Skeletal muscle satellite cell (primary cell): ENCODE data around the gene NT5C3A.
A peak's percentile ranks its signal among the peaks of the same experiment; 100 is the strongest.

Experiments used
- H3K27me3 ChIP-seq: 2 replicates; pipeline ENCODE4 v1.7.0; 2013; ENCODE audit warnings: low read length; ENCODE audit not compliant: control insufficient read depth, insufficient read depth
- H3K36me3 ChIP-seq: 2 replicates; pipeline ENCODE4 v1.7.0; 2013; ENCODE audit warnings: mild to moderate bottlenecking, control low read depth, low read length; ENCODE audit not compliant: insufficient read depth
- H3K4me1 ChIP-seq: 2 replicates; pipeline ENCODE4 v1.7.0; 2013; ENCODE audit warnings: low read length; ENCODE audit not compliant: control insufficient read depth, insufficient read depth
- H3K4me2 ChIP-seq: 2 replicates; pipeline ENCODE4 v1.7.0; 2013; ENCODE audit warnings: mild to moderate bottlenecking, low read length
- H3K4me3 ChIP-seq: 2 replicates; pipeline ENCODE4 v1.7.0; 2013; ENCODE audit warnings: low read length
- H3K9ac ChIP-seq: 2 replicates; pipeline ENCODE4 v1.7.0; 2013; ENCODE audit warnings: mild to moderate bottlenecking, low read depth, low read length, moderate library complexity
- H3K9me3 ChIP-seq: replicated peaks from 2 replicates; pipeline ENCODE4 v1.7.0; 2013; ENCODE audit warnings: mild to moderate bottlenecking, control low read depth, low read length

Gene NT5C3A

DNA sequence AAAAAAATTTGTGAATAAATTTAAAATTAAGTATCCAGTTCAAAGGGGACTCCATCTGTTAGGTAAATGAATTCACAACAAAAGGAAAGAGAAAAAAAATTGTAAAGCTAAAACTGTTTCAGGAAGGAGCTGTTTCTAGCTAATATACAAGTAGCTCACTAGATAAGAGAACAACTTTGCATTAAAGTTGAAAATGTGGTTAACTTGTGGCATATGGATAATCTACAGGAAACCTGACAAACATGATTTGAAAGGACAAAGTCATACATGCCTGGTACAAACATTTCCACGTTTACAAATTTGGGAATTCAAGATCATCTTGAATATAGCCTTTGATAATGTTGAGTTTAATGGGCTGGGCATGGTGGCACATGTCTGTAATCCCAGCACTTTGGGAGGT lies 8.9 kb downstream of the NT5C3A start:
- Histone ChIP-seq H3K27me3 (no peaks in the 10 kb centered on the region), H3K36me3 (no peaks in the 10 kb centered on the region), H3K4me3 (no peak overlapping the region), H3K4me2 (no peak overlapping the region), H3K4me1 (peaks cover 11% of the 10 kb centered on the region), H3K9ac (no peak overlapping the region), H3K9me3 (no peaks in the 10 kb centered on the region)

- H3K9me3 ChIP-seq = no peaks in the 10 kb centered on the region
- H3K4me2 ChIP-seq = no peak overlapping the region
- no peak overlapping the region for H3K4me3 ChIP-seq
- H3K27me3 ChIP-seq = no peaks in the 10 kb centered on the region
- peaks cover 11% of the 10 kb centered on the region for H3K4me1 ChIP-seq
- no peak overlapping the region for H3K9ac ChIP-seq
- no peaks in the 10 kb centered on the region for H3K36me3 ChIP-seq
Measured at GRCh38 chr7:33050535-33051318, 11.8 kb downstream of the NT5C3A start.

DNA sequence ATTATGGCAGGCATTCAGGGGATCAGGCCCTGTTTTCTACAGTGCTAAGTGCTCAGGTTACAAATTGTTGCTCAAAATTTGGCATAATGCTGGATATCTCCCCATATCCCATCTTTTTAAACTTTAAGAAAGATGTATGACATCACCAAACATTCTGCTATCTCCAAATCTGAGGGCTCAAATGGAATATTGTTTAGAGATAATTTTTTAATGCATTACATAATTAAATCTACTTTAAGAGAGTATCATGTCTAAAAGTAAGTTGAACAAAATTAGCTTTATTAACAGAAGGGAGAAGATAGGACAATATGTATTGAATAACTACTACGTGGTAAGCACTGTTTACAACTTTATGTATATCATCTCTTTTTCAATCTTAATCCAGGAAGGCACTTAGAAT lies 13.9 kb downstream of the NT5C3A start:
- Histone ChIP-seq H3K9ac (no peak overlapping the region), H3K27me3 (no peaks in the 10 kb centered on the region), H3K4me1 (peaks cover 2% of the 10 kb centered on the region), H3K4me3 (no peak overlapping the region), H3K9me3 (no peaks in the 10 kb centered on the region), H3K36me3 (no peaks in the 10 kb centered on the region), H3K4me2 (no peak overlapping the region)

DNA sequence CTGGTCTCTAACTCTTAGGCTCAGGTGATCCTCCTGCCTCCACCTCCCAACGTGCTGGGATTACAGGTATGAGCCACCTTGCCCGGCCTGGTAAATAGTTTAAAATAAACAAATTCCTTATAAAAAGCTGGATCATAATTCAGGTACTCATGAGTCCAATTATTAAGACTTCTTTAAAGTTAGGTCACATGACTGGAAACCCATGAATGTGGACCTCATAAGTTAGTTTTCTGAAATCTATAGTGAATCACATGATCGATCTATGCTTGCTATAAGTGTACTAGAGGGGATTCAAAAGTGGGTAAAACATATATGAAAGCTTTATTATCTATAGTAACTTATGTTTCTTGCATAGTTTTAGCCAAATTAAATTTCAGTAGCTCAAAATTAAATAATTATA lies 14.3 kb downstream of the NT5C3A start:
- Histone ChIP-seq H3K36me3 (no peaks in the 10 kb centered on the region), H3K4me1 (no peaks in the 10 kb centered on the region), H3K4me2 (no peak overlapping the region), H3K9me3 (no peaks in the 10 kb centered on the region), H3K4me3 (no peak overlapping the region), H3K27me3 (no peaks in the 10 kb centered on the region), H3K9ac (no peak overlapping the region)

DNA sequence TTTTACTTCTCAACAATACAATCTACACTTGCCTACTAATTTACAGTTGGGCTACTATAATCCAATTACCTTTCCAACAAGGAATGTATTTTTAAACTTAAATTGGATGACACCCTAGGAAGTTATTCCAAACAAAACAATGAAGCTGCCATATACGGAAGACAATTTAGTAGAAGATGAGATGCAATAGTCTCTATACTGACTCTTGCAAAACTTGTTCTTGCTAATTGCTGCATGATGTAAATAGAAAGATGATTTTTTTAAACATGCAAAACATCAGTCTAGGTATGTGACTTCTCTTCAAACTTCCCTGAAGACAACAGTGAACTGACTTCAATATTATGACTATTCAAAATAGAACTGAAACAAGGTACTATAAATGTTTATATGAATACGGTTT lies 17.6 kb downstream of the NT5C3A start:
- Histone ChIP-seq H3K4me3 (no peak overlapping the region), H3K27me3 (no peaks in the 10 kb centered on the region), H3K4me1 (peaks cover 9% of the 10 kb centered on the region), H3K9me3 (no peaks in the 10 kb centered on the region), H3K4me2 (no peak overlapping the region), H3K9ac (no peak overlapping the region), H3K36me3 (no peaks in the 10 kb centered on the region)

DNA sequence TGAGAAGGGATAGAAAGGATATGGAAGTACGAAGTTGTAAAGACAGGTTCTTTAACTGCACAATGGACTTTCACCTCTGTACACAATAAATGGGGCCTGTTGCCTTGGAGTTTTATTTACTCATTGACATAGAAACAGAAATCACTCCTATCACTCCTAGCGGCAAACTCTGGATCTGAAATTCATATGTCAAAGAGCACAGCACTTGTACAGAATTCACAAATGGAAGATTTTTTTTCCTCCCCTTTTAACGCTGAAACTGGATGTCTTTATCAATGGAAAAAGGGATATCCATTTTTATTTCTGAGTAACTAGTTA lies 18.2 kb downstream of the NT5C3A start:
- Histone ChIP-seq H3K27me3 (no peaks in the 10 kb centered on the region), H3K9me3 (no peaks in the 10 kb centered on the region), H3K4me1 (peaks cover 12% of the 10 kb centered on the region), H3K9ac (no peak overlapping the region), H3K4me2 (no peak overlapping the region), H3K4me3 (no peak overlapping the region), H3K36me3 (no peaks in the 10 kb centered on the region)

- H3K9ac ChIP-seq = no peak overlapping the region
- no peaks in the 10 kb centered on the region for H3K36me3 ChIP-seq
- H3K4me3 ChIP-seq = no peak overlapping the region
- H3K9me3 ChIP-seq = no peaks in the 10 kb centered on the region
- H3K4me2 ChIP-seq = no peak overlapping the region
- no peaks in the 10 kb centered on the region for H3K27me3 ChIP-seq
- peaks cover 18% of the 10 kb centered on the region for H3K4me1 ChIP-seq
Measured at GRCh38 chr7:33043501-33044400, 18.8 kb downstream of the NT5C3A start.

- H3K4me1 ChIP-seq = peaks cover 18% of the 10 kb centered on the region
- H3K9me3 ChIP-seq = no peaks in the 10 kb centered on the region
- no peak overlapping the region for H3K4me2 ChIP-seq
- H3K36me3 ChIP-seq = no peaks in the 10 kb centered on the region
- no peak overlapping the region for H3K9ac ChIP-seq
- no peak overlapping the region for H3K4me3 ChIP-seq
- H3K27me3 ChIP-seq = no peaks in the 10 kb centered on the region
Measured at GRCh38 chr7:33041631-33042428, 20.7 kb downstream of the NT5C3A start.

DNA sequence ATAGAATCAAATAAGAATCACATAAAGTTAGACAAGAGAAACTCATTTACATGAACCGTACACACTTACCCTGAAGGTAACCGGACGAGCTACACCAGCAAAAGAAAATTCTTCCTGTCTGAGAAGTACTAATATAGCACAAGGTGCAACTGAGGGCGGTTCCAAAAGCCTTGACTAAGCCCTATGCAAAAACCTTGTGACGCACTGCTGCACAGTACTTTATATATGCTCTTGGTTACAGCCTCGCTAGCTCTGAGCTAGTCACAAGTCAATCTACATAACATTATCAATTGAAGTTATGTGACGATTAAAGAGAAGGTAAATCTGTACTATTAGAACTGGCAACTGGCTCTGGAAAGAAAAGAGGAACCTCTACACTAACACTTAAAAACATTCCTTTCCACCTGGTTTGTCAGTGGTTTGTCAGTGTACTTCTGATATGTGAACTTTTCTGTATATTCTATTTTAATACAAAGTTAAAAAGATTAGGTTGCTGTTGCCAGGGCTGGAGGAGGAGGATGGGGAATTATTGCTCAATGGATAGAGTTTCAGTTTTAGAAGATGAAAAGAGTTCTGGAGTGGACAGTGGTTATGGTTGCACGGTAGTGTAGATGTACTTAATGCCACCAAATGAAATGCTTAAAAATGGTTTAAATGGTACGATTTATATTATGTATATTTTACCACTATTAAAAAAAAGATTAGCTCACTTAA lies 21.6 kb downstream of the NT5C3A start:
- Histone ChIP-seq H3K4me2 (peak overlapping the region; percentile 3), H3K27me3 (no peaks in the 10 kb centered on the region), H3K9ac (no peak overlapping the region), H3K36me3 (no peaks in the 10 kb centered on the region), H3K4me1 (peaks cover 18% of the 10 kb centered on the region), H3K9me3 (no peaks in the 10 kb centered on the region), H3K4me3 (no peak overlapping the region)

DNA sequence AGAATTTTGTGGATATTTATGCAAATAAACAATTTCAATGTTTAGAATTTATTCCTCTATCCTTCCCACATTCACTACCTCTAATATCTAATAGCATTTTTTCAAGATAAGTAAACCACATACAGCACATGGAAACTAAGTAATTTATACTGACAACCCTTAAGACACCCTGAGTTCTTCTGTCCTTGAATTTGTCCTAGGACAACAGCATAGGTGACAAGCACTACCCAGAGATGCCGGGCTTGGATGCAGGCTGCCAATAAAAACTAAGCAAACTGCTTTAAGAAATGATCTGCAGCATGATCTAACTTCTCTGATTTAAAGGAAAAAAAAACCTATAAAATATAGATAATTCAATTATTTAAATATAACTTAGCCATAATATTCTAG lies 22.7 kb downstream of the NT5C3A start:
- Histone ChIP-seq H3K36me3 (no peaks in the 10 kb centered on the region), H3K9me3 (no peaks in the 10 kb centered on the region), H3K4me3 (peak overlapping the region; percentile 67), H3K27me3 (no peaks in the 10 kb centered on the region), H3K4me1 (peaks cover 20% of the 10 kb centered on the region), H3K4me2 (peak overlapping the region; percentile 93), H3K9ac (peak overlapping the region; percentile 70)
